Kasumi-1 (cell line): Measurements from ENCODE around the gene CHADL.

Experiments used
- DNase-seq, 2 experiments: peaks; one replicate each; lab custom pipeline; 2025; lab: John Stamatoyannopoulos, UW

The CHADL gene

GRCh38 chr22:41229730-41230400 is 10.9 kb downstream of the CHADL start:
- peak; percentile 33 to 39 for DNase-seq

- DNase-seq = no peak
Measured at GRCh38 chr22:41229215-41229614, 11.5 kb downstream of the CHADL start.

GRCh38 chr22:41226723-41227655 is 13.7 kb downstream of the CHADL start:
- DNase-seq = no peak

GRCh38 chr22:41223535-41223934 is 17.2 kb downstream of the CHADL start:
- DNase-seq = no peak

- no peak for DNase-seq
Measured at GRCh38 chr22:41222846-41223507, 17.8 kb downstream of the CHADL start.

GRCh38 chr22:41217553-41218157 is 23.1 kb downstream of the CHADL start:
- peak; percentile 98 for DNase-seq

- DNase-seq = no peak
Measured at GRCh38 chr22:41216984-41217383, 23.7 kb downstream of the CHADL start.

GRCh38 chr22:41215926-41216325 is 24.8 kb downstream of the CHADL start:
- no peak for DNase-seq

GRCh38 chr22:41215409-41215808 is 25.3 kb downstream of the CHADL start:
- DNase-seq = no peak

- no peak for DNase-seq
Measured at GRCh38 chr22:41206719-41207118, 34.0 kb downstream of the CHADL start.

GRCh38 chr22:41204992-41205900 is 35.5 kb downstream of the CHADL start, which contains the start of gene L3MBTL2:
TSS of gene L3MBTL2 (plus strand) at chr22:41205312. CDS start at chr22:41205363, 51 bp downstream.
- peak; percentile 96 to 97 for DNase-seq

GRCh38 chr22:41204066-41204465 is 36.7 kb downstream of the CHADL start:
- DNase-seq = peak in 1 of 2 experiments; percentile 34

- no peak for DNase-seq
Measured at GRCh38 chr22:41203118-41203517, 37.6 kb downstream of the CHADL start.

GRCh38 chr22:41201141-41201540 is 39.6 kb downstream of the CHADL start:
- no peak for DNase-seq

- peak; percentile 24 to 47 for DNase-seq
Measured at GRCh38 chr22:41198027-41198580, 42.6 kb downstream of the CHADL start.

GRCh38 chr22:41197038-41197972 is 43.4 kb downstream of the CHADL start:
- DNase-seq = peak; percentile 71 to 77

GRCh38 chr22:41193829-41194228 is 46.9 kb downstream of the CHADL start:
- no peak for DNase-seq

GRCh38 chr22:41191467-41191866 is 49.3 kb downstream of the CHADL start:
- no peak for DNase-seq

GRCh38 chr22:41184679-41185078 is 56.1 kb downstream of the CHADL start:
- DNase-seq = no peak
